ENCODE measurements around the gene ASAP2.

Gene ASAP2

GRCh38 chr2:9298583-9298982 lies 92.0 kb downstream of the ASAP2 start:
- H3K27me3 ChIP-seq, result no peaks in the 10 kb centered on the region
- TF ChIP-seq, protein P1, sequence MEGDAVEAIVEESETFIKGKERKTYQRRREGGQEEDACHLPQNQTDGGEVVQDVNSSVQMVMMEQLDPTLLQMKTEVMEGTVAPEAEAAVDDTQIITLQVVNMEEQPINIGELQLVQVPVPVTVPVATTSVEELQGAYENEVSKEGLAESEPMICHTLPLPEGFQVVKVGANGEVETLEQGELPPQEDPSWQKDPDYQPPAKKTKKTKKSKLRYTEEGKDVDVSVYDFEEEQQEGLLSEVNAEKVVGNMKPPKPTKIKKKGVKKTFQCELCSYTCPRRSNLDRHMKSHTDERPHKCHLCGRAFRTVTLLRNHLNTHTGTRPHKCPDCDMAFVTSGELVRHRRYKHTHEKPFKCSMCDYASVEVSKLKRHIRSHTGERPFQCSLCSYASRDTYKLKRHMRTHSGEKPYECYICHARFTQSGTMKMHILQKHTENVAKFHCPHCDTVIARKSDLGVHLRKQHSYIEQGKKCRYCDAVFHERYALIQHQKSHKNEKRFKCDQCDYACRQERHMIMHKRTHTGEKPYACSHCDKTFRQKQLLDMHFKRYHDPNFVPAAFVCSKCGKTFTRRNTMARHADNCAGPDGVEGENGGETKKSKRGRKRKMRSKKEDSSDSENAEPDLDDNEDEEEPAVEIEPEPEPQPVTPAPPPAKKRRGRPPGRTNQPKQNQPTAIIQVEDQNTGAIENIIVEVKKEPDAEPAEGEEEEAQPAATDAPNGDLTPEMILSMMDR (IDR thresholded peaks at IDR 0.05), result no peak
- H3K9me3 ChIP-seq, result no peaks in the 10 kb centered on the region
- H3K36me3 ChIP-seq, result no peaks in the 10 kb centered on the region
- H3K27ac ChIP-seq, result no peak overlapping the region
- no peaks in the 10 kb centered on the region for H3K4me1 ChIP-seq (ENCODE audit: control insufficient read depth in 1 of 2, insufficient read depth in 1 of 2, low read depth in 1 of 2, low read length in 1 of 2)
- no peak overlapping the region for H3K4me3 ChIP-seq (ENCODE audit: low read depth in 1 of 2, low read length in 1 of 2)

- Histone ChIP-seq H3K27me3 (no peaks in the 10 kb centered on the region), H3K4me3 (ENCODE audit: low read depth in 1 of 2, low read length in 1 of 2) (no peak overlapping the region), H3K27ac (no peak overlapping the region), H3K4me1 (ENCODE audit: control insufficient read depth in 1 of 2, insufficient read depth in 1 of 2, low read depth in 1 of 2, low read length in 1 of 2) (no peaks in the 10 kb centered on the region), H3K9me3 (no peaks in the 10 kb centered on the region), H3K36me3 (no peaks in the 10 kb centered on the region)
- TF ChIP-seq, protein P1 (IDR thresholded peaks at IDR 0.05), result no peak
These were observed 92.8 kb downstream of the ASAP2 start for GRCh38 chr2:9299161-9300100.

DNA sequence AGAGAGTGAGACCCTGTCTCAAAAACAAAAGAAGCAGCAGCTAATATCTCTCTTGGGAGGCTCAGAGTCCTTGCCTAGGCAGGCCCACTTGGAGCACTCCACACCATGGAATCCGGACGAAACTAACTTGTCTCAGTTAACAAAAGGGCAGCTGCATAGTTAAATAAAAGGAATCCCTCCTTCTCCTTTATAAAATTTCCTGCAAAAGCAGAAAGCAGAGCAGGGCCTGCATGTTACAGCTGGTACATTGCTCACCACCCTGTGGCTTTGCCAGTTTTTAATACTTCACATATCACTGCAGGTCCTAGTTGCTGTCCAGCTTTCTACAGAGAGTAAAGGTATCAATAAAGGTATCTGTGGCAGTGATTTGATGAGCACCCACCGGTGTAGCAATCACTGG lies 93.6 kb downstream of the ASAP2 start:
- Histone ChIP-seq H3K4me1 (ENCODE audit: control insufficient read depth in 1 of 2, insufficient read depth in 1 of 2, low read depth in 1 of 2, low read length in 1 of 2) (no peaks in the 10 kb centered on the region), H3K27me3 (no peaks in the 10 kb centered on the region), H3K36me3 (no peaks in the 10 kb centered on the region), H3K9me3 (no peaks in the 10 kb centered on the region), H3K27ac (no peak overlapping the region), H3K4me3 (ENCODE audit: low read depth in 1 of 2, low read length in 1 of 2) (no peak overlapping the region)
- TF ChIP-seq, protein P1 (IDR thresholded peaks at IDR 0.05), result no peak

GRCh38 chr2:9300829-9301453 lies 94.3 kb downstream of the ASAP2 start:
- H3K4me3 ChIP-seq (ENCODE audit: low read depth in 1 of 2, low read length in 1 of 2), result no peak overlapping the region
- TF ChIP-seq, protein P1 (IDR thresholded peaks at IDR 0.05), result no peak
- no peaks in the 10 kb centered on the region for H3K4me1 ChIP-seq (ENCODE audit: control insufficient read depth in 1 of 2, insufficient read depth in 1 of 2, low read depth in 1 of 2, low read length in 1 of 2)
- H3K9me3 ChIP-seq, result no peaks in the 10 kb centered on the region
- no peaks in the 10 kb centered on the region for H3K27me3 ChIP-seq
- H3K27ac ChIP-seq, result no peak overlapping the region
- H3K36me3 ChIP-seq, result no peaks in the 10 kb centered on the region

GRCh38 chr2:9302755-9303154 lies 96.1 kb downstream of the ASAP2 start:
- H3K36me3 ChIP-seq, result no peaks in the 10 kb centered on the region
- H3K9me3 ChIP-seq, result no peaks in the 10 kb centered on the region
- H3K4me1 ChIP-seq (ENCODE audit: control insufficient read depth in 1 of 2, insufficient read depth in 1 of 2, low read depth in 1 of 2, low read length in 1 of 2), result no peaks in the 10 kb centered on the region
- H3K4me3 ChIP-seq (ENCODE audit: low read depth in 1 of 2, low read length in 1 of 2), result no peak overlapping the region
- H3K27ac ChIP-seq, result no peak overlapping the region
- TF ChIP-seq, protein P1 (IDR thresholded peaks at IDR 0.05), result no peak
- no peaks in the 10 kb centered on the region for H3K27me3 ChIP-seq
